Effector CD8-positive, alpha-beta T cell (primary cell): ENCODE data around the gene THADA.
"Not testable (repeated sequence)": the region's sequence is repeated elsewhere in the genome, so short reads cannot be mapped to it uniquely, and the experiment has no call there.

Experiments used
- DNase-seq: peaks from one replicate; lab custom pipeline; 2025; lab: John Stamatoyannopoulos, UW

THADA gene

DNA sequence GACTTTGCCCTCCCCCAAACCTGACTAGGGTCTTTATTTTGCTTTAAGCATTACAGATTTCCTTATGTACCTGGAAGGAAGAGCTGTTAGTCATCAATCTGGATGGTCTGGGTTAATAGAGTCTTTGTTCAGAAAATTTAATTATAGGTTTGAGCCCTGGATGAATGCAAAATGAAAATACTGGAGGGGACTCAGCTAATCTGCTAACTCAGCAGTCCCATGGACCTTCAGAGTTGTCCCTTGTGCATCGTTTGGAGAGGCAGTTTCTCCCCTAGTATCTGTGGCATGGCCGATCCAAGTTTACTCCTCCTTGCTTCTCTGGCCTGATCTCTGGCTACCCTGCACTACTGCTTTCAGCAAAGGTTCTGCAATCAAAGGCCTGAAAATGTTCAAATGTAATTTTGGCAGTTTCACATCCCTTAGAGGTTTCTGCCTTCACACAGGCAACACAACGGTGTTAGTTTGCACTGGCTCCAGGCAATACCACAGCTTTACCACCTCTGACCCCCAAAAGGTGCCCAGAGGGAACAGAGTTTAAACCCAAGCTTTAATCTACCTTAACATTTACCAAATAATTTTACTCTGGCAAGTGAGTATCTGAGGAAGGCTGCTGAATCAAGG lies 134.3 kb downstream of the THADA start:
- no peak for DNase-seq

DNA sequence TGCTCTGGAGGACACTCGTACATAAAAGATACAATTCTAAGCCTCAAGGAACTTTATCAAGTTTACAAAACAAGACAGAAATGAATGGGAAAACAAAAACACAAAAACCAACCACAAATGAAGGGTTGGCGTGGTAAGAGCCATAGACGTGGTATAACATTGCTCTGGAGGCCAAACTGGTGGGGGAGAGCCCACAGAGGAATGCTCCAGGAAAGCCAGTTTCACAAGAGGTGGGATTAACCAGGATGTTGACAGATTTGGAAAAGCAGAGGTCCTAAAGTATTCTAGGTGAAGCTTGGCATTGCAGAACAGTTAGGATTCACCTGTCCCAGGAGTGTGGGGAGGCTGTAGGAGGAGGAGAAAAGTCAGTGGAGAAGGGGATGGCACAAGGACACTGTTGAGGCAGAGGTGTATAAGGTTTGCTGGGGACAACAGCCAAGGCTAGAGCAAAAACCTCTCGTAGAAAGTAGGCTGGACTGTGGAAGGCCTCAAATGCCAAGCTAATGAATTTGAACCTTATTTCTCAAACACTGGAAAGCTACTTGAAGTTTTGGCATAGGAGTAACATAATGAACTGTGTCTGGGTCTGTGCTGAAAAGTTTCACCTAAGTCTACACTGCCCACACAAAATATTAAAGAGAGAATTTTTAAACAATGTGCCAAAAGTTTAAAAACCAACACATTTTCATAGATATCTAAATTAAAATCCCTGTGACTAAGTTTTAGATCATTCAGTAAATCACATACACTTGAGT lies 135.1 kb downstream of the THADA start:
- DNase-seq, result no peak

DNA sequence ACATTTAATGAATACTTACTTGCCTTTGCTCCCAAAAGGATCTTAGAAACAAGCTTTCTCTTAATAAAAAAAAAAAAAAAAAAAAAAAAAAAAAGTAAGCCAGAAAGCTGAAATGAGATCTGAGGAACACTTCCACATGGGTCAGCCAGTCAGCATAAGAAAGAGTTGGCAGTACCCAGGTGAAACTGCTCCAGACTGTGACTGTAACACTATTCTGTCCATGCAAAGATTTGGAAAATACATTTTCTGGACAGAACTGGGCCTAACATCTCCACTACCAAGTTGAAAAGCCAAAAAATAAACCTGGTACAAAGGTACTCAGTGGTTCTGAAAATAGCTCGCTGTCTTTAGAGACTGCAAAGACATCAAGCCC lies 135.7 kb downstream of the THADA start:
- DNase-seq, result no peak

DNA sequence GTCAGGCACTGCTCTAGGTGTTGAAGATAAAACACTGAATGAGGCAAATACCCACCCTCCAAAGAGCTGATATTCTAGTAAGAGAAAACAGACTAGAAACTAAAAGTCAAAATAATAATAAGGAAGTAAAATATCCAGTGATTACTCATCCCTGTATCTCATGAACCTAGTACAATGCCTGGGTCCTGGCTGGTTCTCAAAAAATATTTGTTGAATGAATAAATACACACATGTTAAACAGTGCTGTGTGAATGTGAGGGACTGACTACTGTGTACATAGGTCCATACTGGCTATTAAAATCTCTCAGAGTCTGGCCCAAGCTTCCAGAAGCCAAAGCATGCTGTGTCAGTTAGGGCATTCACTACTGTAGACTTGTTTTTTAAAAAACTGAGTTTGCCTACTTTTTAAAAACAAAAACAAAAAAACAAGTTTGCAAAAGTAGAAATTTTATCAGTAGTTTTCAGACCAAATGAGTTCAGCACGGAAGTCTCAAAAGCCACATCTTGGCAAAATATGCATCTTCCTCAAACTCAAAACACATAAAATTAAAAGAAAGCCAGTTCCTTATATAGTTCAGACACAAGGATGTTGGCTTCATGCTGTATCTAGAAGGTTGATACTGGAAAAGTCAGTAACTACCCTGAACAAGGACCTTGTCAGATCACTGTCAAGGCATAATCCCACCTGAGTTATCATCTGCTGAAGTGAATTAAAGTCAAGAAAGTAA lies 136.2 kb downstream of the THADA start:
- DNase-seq, result no peak

DNA sequence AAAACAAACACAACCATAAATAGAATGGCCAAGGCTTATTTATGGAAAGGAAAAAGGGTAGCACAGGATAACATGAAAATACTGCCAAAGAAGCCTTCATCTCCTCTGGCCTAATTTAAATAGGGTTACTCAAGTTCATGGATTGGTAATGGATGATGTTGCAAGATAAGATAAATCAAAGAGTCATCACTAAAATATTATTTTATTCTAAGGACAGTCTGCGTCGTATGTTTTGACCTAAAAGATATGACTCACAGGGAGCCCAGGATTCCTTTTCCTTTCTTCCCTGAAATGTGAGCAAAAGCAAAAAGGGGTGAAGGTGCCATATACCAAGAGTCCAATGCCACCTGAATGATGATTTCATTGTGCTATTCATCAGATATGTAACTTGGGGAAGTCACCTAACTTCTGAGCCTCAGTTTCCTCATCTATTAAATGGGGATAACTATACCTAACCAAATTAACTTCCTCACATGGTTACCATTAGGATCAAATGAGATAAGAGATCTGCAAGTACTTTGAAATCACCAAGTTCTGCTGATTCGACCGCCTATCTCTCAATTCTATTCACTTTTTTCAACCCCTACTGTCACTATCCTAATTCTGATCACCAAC lies 137.7 kb downstream of the THADA start:
- no peak for DNase-seq

DNA sequence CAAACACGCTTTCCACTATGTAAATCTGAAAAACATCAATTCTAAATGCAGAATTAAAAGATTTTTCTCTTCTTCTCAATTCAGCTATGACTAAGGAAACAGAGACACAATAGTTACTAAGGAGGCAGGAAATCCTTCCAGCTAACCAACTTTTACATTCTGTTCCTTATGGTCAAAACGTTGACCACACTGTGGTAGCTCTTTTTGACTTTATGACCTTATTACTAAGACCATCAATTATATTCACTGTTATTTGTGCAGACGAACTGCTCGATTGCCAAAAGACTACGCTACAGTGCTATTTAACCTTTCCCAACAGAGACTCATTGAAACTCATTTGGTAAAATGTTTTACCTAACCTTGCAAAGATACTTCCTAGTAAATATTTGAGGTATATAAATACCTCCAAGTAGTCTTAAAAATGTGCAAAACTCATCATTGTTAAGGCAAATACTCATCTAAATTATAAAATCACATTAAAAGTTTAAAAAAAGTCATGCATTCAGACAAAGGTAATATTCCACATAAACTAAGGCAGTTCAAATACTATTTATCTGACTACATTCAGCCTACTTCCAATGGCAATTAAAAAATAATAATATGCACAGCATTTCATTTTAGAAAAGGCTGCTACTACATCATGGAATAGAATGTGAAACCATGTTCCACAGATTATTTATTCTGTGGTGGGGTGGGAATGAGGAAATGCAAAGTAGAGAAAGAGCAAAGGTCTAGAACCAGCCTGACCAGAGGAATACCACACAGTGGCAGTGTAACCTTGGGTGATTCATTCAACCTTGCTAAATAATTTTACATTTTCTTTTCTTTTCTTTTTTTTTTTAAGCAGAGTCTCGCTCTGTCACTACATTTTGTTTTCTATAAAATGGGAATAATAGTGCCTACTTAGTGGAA lies 139.9 kb downstream of the THADA start:
- DNase-seq, result no peak

DNA sequence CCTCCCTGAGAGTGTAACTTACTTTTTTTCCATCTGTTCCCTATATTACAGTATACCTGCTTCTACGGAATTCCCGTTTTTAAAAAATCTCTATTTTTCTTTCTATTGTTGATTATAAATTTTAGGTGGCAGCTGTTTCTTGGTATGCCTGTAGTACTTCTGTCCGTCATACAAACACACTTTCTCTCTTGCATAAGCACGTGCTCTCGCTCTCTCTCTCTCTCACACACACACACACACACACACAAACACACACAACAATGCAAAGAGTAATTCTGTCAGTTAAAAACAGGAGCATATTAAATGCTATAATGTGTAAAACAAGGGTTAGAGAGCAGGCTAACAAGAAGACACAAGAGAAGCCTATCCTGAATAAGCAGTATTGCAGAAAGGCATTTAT lies 140.5 kb downstream of the THADA start:
- DNase-seq, result no peak

DNA sequence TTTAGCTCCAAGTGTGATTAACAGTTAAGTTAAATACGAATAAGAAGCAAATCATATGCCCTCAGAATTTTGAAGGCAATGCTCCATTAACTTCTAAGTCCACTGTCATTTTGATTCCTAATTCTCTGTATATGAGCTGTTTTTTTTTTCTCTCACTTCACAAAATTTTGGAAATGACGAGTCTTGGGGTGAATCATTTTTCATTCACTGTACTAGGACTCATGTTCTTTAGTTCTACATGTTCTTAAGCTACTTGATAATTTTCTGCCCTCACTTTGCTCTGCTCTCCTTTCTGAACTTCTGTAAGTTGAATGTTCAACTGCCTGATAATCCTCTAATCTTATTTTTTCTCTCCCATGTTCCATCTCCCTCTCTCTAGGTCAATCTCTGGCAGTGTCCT lies 141.0 kb downstream of the THADA start:
- DNase-seq, result no peak

DNA sequence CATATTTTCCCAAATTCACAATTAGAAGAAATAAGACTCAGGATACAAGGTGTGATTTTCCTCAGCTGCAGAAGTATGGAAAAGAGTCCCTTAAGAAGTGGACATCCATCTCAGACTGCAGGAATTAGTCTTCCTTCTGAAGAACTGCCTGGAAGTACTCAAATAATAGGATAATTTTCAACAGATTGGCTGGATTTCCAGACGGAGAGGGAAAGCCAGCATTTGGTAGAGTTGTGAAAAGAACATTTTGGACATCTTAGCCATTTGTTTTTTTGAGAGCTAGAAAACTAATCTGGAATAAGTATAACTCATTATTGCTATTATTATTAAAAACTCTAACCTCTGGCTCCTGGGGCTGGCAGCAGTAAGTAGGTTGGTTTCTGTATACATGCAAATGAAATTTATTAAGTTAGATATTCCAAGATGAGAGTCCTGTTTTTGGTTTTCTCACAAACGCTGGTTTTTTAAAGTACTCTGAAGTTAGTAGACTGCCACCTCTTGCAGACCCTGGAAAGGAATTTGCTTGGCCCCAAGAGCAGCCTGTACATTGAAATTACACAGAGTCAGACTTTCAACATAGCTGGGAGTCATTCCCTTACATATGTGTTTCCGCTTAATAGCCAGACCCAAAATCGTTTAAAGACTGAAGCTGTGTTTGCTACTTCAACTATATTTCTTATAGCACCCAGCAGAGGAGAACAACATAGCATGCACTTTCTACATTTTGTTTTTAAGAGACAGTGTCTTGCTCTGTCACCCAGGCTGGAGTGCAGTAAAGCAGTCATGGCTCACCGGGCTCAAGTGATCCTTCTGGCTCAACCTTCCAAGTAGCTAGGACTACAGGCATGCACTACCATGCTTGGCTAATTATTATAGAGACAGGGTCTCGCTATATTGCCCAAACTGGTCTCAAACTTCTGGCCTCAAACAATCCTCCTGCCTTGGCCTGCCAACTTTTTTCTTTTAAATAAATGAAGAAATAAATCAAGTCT lies 142.4 kb downstream of the THADA start:
- DNase-seq, result no peak

DNA sequence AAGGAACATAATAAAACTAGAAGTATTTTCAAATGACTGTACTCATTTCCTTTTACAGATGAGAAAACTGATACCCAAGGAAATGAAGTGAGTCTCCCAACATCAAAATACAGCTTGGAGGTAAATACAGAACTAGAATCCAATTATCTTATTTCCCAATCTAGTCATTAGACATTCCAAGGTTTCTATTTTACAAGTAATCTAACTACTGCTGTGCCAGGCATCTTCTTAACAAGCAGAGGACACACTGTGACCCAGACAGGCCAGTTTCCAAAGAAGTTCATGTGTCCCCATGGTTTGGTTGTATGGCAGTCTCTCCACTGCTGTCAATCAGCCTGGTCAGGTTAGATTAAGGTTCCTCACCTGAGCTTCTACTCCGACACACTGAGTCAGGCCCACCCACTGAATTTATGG lies 143.5 kb downstream of the THADA start:
- no peak for DNase-seq

DNA sequence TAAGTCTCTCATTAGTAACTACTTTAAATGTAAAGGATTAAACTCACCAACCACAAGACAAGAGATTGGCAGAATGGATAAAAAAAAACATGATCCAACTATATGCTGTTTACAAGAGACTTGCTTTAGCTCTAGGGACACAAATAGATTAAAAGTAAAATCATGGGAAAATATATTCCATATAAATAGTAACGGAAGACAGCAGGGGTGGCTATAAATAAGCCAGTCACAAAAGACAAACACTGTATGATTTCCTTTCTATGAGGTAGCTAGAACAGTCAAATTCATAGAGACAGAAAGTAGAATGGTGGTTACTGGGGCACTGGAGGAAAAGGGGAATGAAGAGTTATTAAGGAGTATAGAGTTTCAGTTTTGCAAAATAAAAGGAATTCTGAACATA lies 145.2 kb downstream of the THADA start:
- DNase-seq, result no peak

DNA sequence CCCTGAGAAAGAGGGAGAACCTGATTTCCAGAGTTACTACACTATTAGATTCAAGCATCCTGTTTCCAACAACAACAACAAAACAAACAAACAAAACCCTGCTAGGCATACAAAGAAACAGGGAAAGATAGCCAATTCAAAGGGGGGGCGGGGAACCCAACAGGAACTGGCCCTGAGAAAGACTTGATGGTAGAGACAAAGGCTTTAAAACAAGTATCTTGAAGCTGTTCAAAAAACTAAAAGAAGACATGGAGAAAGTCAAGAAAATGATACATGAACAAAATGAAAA lies 147.1 kb downstream of the THADA start:
- no peak for DNase-seq

DNA sequence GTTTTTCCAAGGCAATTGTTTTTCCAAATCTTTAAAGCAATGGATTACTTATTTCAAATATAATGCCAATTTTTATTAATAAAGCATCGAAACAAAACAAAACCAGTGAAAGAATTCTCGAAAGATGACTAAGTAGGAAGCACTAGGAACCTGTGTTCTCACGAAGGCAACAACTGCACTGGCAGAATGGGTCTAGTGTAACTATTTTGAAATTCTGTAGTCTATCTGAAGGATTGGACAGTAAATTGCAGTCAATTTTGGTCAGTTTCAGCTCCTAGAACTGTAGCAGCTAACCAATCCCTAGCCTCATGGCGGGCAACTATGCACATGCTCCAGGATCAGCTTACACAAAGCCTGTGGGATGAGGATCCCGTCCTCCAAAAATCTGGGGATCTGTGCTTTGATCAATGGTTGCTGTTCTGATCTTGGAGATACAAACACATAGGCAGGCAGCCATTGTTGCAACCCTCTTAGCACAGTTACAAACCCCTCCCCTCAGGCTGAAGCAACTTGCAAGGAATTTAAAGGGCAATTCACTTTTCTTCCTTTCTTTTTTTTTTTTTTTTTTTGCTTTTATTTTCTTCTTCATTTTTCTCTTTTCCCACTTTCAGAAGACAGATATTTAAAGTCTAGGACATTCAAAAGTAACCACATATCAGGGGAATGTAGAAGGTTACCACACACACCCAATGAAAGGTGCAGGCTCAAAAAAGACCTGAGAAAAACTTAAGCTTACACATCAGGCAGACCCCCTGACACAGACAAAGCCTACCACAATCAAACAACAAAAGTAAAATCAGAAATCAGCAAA lies 147.6 kb downstream of the THADA start:
- DNase-seq, result no peak

DNA sequence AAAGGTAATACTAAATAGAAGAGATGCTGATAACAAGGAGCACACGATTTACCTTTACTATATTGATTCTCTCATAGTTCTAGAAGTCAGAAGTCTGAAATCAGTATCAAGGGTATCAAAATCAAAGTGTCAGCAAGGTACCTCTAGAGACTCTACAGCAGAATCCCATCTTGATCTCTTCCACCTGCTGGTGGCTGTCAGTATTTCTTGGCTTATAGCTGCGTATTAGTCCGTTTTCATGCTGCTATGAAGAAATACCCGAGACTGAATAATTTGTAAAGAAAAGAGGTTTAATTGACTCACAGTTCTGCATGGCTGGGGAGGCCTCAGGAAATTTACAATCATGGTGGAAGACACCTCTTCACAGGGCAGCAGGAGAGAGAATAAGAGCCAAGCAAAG lies 149.1 kb downstream of the THADA start:
- DNase-seq, result not testable (repeated sequence)

DNA sequence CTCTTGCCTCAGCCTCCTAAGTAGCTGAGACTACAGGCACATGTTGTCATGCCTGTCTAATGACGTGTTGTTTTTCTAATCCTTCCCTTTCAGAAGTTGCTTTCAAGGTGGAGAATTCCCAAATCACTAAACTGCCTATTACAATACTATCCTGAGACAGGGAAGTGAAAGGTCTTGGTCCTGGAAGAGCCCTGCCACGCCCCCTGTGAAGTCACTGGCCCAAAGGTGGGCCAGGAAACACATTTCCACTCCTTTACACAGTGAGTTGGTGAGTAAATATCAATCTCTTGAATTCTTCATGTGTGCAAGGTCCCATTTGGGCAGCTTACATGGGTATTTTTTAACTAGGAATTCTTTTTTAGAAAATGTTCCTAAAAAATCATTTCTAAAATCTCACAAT lies 150.1 kb downstream of the THADA start:
- DNase-seq, result no peak

DNA sequence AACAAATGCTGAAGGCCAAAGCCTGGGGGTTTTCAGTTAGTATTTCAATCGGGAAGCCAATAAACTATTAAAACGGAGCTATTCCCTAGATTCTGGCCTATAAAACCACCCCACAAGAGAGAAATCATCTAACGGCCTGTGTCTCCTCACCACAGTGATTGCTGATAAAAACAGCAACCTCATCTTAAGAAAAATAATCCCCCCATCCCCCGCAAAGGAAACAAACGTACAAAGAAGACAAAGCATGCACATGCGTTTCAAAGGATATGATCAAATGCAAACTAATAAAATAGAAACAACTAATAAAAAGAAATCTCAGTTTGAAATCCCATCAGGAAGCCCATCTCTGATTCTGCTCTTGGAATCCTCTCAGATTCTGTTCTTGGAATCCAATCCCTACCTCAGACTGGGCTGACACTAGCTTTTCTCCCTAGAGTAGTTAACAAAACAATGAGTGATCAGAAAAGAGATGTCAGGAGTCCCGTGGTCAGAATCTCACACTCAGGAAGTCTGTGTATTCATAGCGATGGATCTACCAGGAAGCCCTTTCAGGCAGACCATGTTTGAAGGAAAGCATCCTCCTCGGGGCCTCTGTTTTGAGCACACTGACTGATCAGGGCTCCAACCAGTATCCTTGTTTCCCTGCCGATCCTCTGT lies 150.7 kb downstream of the THADA start:
- DNase-seq, result no peak

DNA sequence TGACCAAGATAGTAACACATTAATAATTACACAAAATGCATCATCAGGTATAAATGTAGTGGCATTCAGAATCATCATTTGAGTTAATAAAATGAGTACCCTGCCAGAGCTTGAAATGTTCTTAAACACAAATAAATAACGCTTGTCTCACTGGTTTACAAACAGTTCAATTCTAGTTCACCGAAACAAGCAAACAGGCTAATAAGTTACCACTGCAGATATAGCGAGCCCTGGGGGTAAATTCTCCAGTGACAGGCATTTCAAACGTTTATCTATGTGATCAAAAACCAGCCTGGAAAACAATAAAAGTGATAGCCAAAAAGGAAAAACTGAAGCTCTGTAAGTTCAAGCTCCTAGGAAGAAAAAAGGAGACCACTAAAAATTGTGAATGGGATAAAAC lies 152.6 kb downstream of the THADA start:
- no peak for DNase-seq

DNA sequence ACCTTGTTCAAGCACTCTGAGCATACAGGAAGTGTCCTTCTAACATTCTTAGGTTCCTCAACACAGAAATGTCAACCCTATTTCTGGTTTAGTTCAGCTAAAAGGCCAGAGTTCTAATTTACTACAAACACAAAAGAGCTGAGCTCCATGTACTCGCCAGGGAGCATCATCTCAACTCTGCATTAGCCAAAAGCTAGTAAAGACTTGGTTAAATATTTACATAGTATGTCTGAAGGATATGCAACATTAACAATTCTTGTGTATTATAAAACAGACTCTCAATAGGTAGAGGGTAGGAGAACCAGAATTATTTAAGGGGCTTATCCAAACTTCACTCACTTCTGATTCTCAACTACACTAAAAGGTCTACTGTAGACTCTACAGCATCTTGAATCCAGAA lies 154.6 kb downstream of the THADA start:
- no peak for DNase-seq
